ENCODE data around the gene NDC80.

NDC80 gene

DNA sequence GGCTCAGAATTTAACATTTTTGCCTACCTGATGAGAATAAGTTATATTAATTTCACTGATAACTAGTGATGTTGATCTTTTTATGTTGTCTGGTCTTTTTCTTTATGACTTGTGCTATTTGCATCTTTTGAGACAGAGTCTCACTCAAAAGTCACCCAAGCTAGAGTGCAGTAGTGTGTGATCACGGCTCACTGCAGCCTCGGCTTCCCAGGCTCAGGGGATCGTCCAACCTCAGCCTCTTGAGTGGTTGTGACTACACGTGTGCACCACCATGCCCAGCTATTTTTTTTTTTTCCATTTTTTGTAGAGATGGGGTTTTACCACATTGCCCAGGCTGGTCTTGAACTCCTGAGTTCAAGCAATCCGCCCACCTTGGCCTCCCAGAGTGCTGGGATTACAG, 91.6 kb downstream of the NDC80 start:
- no peak for DNase-seq (ENCODE audit: low read depth)
- TF ChIP-seq CTCF (conservative IDR thresholded peaks at IDR 0.05; ENCODE audit: low read depth, low read length) = no peak
- H3K4me3 ChIP-seq (ENCODE audit: low read length) = no peak overlapping the region

All from retinal pigment epithelial cell (primary cell).